Neural cell (in vitro differentiated cells): ENCODE results near the gene LAYN.

Experiments
- CTCF ChIP-seq: fragments of 450-650 bp; IDR thresholded peaks from 2 replicates; pipeline ENCODE4 v1.5.1; 2014; ENCODE audit warnings: antibody characterized with exemption, mild to moderate bottlenecking, moderate library complexity; ENCODE audit not compliant: poor library complexity, severe bottlenecking
- EZH2 ChIP-seq: fragments of 200-600, 300-800 bp; shearing (Covaris generic), sonication (generic); IDR thresholded peaks from 2 replicates; pipeline ENCODE4 v1.6.1; 2014; ENCODE audit warnings: antibody characterized with exemption, low read length, borderline replicate concordance, mild to moderate bottlenecking; ENCODE audit not compliant: insufficient read depth, poor library complexity, severe bottlenecking
- POLR2AphosphoS5 ChIP-seq: IDR thresholded peaks from 2 replicates; pipeline ENCODE4 v1.6.1; 2012
- REST ChIP-seq: IDR thresholded peaks from 2 replicates; pipeline ENCODE4 v1.6.1; 2012; ENCODE audit warnings: borderline replicate concordance
- SMC3 ChIP-seq: fragments of 450-650 bp; conservative IDR thresholded peaks from 2 replicates; pipeline ENCODE4 v1.6.1; 2014; ENCODE audit warnings: antibody characterized with exemption, mild to moderate bottlenecking, moderate library complexity; ENCODE audit not compliant: poor library complexity
- TAF1 ChIP-seq: IDR thresholded peaks from 2 replicates; pipeline ENCODE4 v1.6.1; 2012; ENCODE audit warnings: low read depth

- TF ChIP-seq CTCF (no peak), EZH2 (no peak), POLR2AphosphoS5 (no peak), SMC3 (no peak), REST (no peak), TAF1 (no peak)
Observed at GRCh38 chr11:111510311-111510710, 30.2 kb upstream of the LAYN start.
